ENCODE measurements around the gene ZNF32.

- TF ChIP-seq POLR2AphosphoS5 (IDR thresholded peaks at IDR 0.05; ENCODE audit: borderline replicate concordance, low read depth, low read length) (no peak), EZH2 (IDR thresholded peaks at IDR 0.05) (no peak)
Measured at GRCh38 chr10:43655311-43655710, 6.6 kb upstream of the ZNF32 start.
